K562 (cell line): ENCODE data around the gene GDF15. TPM values are rescaled to one million over a fixed set of nuclear protein-coding genes. Genes with fewer than 3 reads are reported as not detected.

Experiments used
- FOXJ2 ChIP-seq: fragments of 200-800 bp; sonication (Bioruptor generic); IDR thresholded peaks from 2 replicates; pipeline ENCODE4 v1.6.1; 2016; ENCODE audit warnings: missing genetic modification characterization, missing compliant biosample characterization
- GABPB2 ChIP-seq: fragments of 250-450 bp; sonication (Bioruptor Pico); conservative IDR thresholded peaks from 2 replicates; pipeline ENCODE4 v1.5.1; 2021; ENCODE audit warnings: mild to moderate bottlenecking
- HNRNPK ChIP-seq: fragments of 200-400 bp; formaldehyde crosslinking; IDR thresholded peaks from one replicate; pipeline ENCODE4 v1.6.1; 2018; ENCODE audit warnings: mild to moderate bottlenecking, low read depth, low read length; ENCODE audit not compliant: poor library complexity, severe bottlenecking
- HNRNPL ChIP-seq: fragments of 200-400 bp; formaldehyde crosslinking; IDR thresholded peaks from 2 replicates; pipeline ENCODE4 v1.6.1; 2017; ENCODE audit warnings: low read depth, mild to moderate bottlenecking, low read length
- KAT8 ChIP-seq: fragments of 450-650 bp; IDR thresholded peaks from 2 replicates; pipeline ENCODE4 v1.6.1; 2016; ENCODE audit warnings: low read depth, mild to moderate bottlenecking
- MCM7 ChIP-seq, 2 experiments: fragments of 450-650 bp; IDR thresholded peaks; 2 replicates each; pipeline ENCODE4 v1.6.1; 2016 to 2018
- NFXL1 ChIP-seq: fragments of 450-650 bp; formaldehyde crosslinking; IDR thresholded peaks from 2 replicates; pipeline ENCODE4 v1.4.0; 2021; ENCODE audit warnings: mild to moderate bottlenecking
- NR4A1 ChIP-seq, 2 experiments: fragments of 250-450 bp in 1 of 2; fragments of 450-650 bp in 1 of 2; sonication (Bioruptor Pico) in 1 of 2; IDR thresholded peaks; 2 replicates each; pipeline versions ENCODE4 v1.4.0 to v1.6.1; 2016 to 2020; ENCODE audit warnings: mild to moderate bottlenecking in 2 of 2, missing compliant biosample characterization in 1 of 2, missing genetic modification characterization in 1 of 2, moderate library complexity in 1 of 2
- NRF1 ChIP-seq, 2 experiments: fragments of 450-650 bp; IDR thresholded peaks in 1 of 2; conservative IDR thresholded peaks in 1 of 2; 2 replicates each; pipeline ENCODE4 v1.6.1; 2014; ENCODE audit warnings: mild to moderate bottlenecking in 2 of 2
- POLR2AphosphoS5 ChIP-seq: IDR thresholded peaks from 2 replicates; pipeline ENCODE4 v1.6.1; 2011; ENCODE audit warnings: mild to moderate bottlenecking, low read depth, low read length, moderate library complexity; ENCODE audit not compliant: control insufficient read depth, insufficient read depth
- POLR2B ChIP-seq: fragments of 450-650 bp; IDR thresholded peaks from 2 replicates; pipeline ENCODE4 v1.6.1; 2018; ENCODE audit warnings: low read depth; ENCODE audit not compliant: partially characterized antibody
- POLR2H ChIP-seq: IDR thresholded peaks from 2 replicates; pipeline ENCODE4 v1.6.1; 2016; ENCODE audit warnings: missing genetic modification characterization, low read depth, mild to moderate bottlenecking, control low read depth, missing compliant biosample characterization, moderate library complexity
- SIN3A ChIP-seq, 2 experiments: fragments of 150-350 bp in 1 of 2; IDR thresholded peaks; 2 replicates each; pipeline ENCODE4 v1.6.1; 2011 to 2016; ENCODE audit warnings: borderline replicate concordance in 2 of 2, low read depth in 2 of 2, low read length in 2 of 2, mild to moderate bottlenecking in 2 of 2, moderate library complexity in 2 of 2; ENCODE audit not compliant: control insufficient read depth in 1 of 2
- SREBF1 ChIP-seq: fragments of 150-350 bp; IDR thresholded peaks from 2 replicates; pipeline ENCODE4 v1.6.1; 2014; ENCODE audit warnings: antibody characterized with exemption, low read depth, low read length, borderline replicate concordance
- ZBTB7A ChIP-seq: IDR thresholded peaks from 2 replicates; pipeline ENCODE4 v1.6.1; 2011; ENCODE audit warnings: low read depth, mild to moderate bottlenecking, low read length, moderate library complexity, borderline replicate concordance; ENCODE audit not compliant: control insufficient read depth
- ZNF263 ChIP-seq: sonication (generic); formaldehyde crosslinking; IDR thresholded peaks from 2 replicates; pipeline ENCODE4 v1.8.0; 2022; ENCODE audit warnings: mild to moderate bottlenecking, missing genetic modification reagents, borderline replicate concordance
- ZNF282 ChIP-seq: sonication (generic); formaldehyde crosslinking; IDR thresholded peaks from 2 replicates; pipeline ENCODE4 v1.8.1; 2023; ENCODE audit warnings: missing genetic modification reagents
- ZNF561 ChIP-seq: fragments of 450-650 bp; formaldehyde crosslinking; conservative IDR thresholded peaks from 2 replicates; pipeline ENCODE4 v1.4.0; 2020; ENCODE audit warnings: mild to moderate bottlenecking, moderate library complexity
- ZNF79 ChIP-seq: fragments of 250-450 bp; sonication (Bioruptor Pico); IDR thresholded peaks from 2 replicates; pipeline ENCODE4 v1.4.0; 2020; ENCODE audit warnings: low read depth, mild to moderate bottlenecking, moderate library complexity
- polyA plus RNA-seq, 8 experiments: library from polyadenylated mRNA; depleted of rRNA in 4 of 8; stranded (reverse) in 5 of 8; unstranded in 3 of 8; fragments of >200 nt; fragmentation: Nextera tagmentation in 2 of 8; fragmentation: Illumina TruSeq in 1 of 8; extraction: Ambion mirVana in 2 of 8; extraction: Trizol in 1 of 8; gene quantifications; 2 replicates each; pipeline versions ENCODE4 v1.2.1 to v1.2.3, GENCODE V29; 2011 to 2014; ENCODE audit warnings: inconsistent platforms in 1 of 8, missing spikeins in 1 of 8
- total RNA-seq, 7 experiments: library from RNA; depleted of rRNA in 6 of 7; stranded (reverse); fragments of >200 nt in 6 of 7; fragmentation: Illumina TruSeq in 2 of 7; extraction: Trizol in 2 of 7; gene quantifications; 2 replicates each; pipeline versions ENCODE4 v1.2.1 to v1.2.3, GENCODE V29; 2011 to 2021; ENCODE audit warnings: low replicate concordance in 1 of 7
- TF ChIP-seq, protein P1 (sequence below): fragments of 250-450 bp; sonication (Bioruptor Pico); IDR thresholded peaks from 2 replicates; pipeline ENCODE4 v1.4.0; 2020; ENCODE audit warnings: mild to moderate bottlenecking, moderate library complexity, borderline replicate concordance
- TF ChIP-seq, protein P2 (sequence below): sonication (generic); formaldehyde crosslinking; IDR thresholded peaks from 2 replicates; pipeline ENCODE4 v1.4.0; 2020; ENCODE audit warnings: mild to moderate bottlenecking, missing genetic modification reagents
- TF ChIP-seq, protein P3 (sequence below): fragments of 150-350 bp; conservative IDR thresholded peaks from 2 replicates; pipeline ENCODE4 v1.6.1; 2014; ENCODE audit warnings: low read length

The GDF15 gene
- total and polyA plus RNA-seq, 9 of the 15 experiments (the other 6 are each of a cell fraction or from before 2014, with no cell fraction given), result 2.3 to 82.4 (median 12.5) TPM

DNA sequence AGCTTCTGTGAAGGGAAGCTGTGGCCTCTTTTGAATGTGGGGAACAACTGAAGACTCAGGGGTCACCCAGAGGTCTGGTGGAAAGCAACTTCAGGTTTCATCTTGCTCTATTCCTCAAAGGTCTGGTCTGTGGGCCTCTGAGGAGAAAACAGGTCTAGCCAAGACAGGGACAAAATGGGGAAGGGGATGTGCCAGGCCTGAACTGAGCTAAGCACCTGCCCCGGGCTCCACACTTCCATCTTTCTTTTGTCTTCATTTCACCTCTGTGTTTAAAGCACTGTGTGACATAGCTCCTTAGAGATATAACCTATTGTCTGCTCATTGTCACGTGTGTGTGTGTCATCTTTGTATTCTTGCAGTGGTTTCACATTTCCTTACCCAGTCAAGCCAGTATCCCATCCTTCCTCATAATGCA, 19.9 kb upstream of the GDF15 start (continued):
- TF ChIP-seq, protein P1, sequence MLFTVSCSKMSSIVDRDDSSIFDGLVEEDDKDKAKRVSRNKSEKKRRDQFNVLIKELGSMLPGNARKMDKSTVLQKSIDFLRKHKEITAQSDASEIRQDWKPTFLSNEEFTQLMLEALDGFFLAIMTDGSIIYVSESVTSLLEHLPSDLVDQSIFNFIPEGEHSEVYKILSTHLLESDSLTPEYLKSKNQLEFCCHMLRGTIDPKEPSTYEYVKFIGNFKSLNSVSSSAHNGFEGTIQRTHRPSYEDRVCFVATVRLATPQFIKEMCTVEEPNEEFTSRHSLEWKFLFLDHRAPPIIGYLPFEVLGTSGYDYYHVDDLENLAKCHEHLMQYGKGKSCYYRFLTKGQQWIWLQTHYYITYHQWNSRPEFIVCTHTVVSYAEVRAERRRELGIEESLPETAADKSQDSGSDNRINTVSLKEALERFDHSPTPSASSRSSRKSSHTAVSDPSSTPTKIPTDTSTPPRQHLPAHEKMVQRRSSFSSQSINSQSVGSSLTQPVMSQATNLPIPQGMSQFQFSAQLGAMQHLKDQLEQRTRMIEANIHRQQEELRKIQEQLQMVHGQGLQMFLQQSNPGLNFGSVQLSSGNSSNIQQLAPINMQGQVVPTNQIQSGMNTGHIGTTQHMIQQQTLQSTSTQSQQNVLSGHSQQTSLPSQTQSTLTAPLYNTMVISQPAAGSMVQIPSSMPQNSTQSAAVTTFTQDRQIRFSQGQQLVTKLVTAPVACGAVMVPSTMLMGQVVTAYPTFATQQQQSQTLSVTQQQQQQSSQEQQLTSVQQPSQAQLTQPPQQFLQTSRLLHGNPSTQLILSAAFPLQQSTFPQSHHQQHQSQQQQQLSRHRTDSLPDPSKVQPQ, result no peak
- TF ChIP-seq, protein P2, sequence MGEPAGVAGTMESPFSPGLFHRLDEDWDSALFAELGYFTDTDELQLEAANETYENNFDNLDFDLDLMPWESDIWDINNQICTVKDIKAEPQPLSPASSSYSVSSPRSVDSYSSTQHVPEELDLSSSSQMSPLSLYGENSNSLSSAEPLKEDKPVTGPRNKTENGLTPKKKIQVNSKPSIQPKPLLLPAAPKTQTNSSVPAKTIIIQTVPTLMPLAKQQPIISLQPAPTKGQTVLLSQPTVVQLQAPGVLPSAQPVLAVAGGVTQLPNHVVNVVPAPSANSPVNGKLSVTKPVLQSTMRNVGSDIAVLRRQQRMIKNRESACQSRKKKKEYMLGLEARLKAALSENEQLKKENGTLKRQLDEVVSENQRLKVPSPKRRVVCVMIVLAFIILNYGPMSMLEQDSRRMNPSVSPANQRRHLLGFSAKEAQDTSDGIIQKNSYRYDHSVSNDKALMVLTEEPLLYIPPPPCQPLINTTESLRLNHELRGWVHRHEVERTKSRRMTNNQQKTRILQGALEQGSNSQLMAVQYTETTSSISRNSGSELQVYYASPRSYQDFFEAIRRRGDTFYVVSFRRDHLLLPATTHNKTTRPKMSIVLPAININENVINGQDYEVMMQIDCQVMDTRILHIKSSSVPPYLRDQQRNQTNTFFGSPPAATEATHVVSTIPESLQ (CRISPR knock-in tag), result no peak
- TF ChIP-seq FOXJ2 (no peak), KAT8 (no peak), ZNF561 (CRISPR knock-in tag) (no peak), HNRNPK (no peak), ZBTB7A (no peak), MCM7 (IDR thresholded peaks at IDR 0.05) (no peak), HNRNPL (no peak), GABPB2 (no peak), POLR2AphosphoS5 (no peak), POLR2H (tag) (no peak), ZNF282 (CRISPR knock-in tag) (no peak), POLR2B (no peak), NR4A1 (CRISPR knock-in tag; IDR thresholded peaks at IDR 0.05) (no peak), NR4A1 (tag; IDR thresholded peaks at IDR 0.05) (peak; percentile 66; the same call in 1 of the 2 replicates), ZNF263 (no peak), ZNF79 (CRISPR knock-in tag) (no peak), NRF1 (conservative IDR thresholded peaks at IDR 0.05 in 1 of 2, IDR thresholded peaks at IDR 0.05 in 1 of 2) (no peak), NFXL1 (CRISPR knock-in tag) (no peak), SREBF1 (no peak), SIN3A (IDR thresholded peaks at IDR 0.05; ENCODE audit: borderline replicate concordance in 2 of 2, control insufficient read depth in 1 of 2, low read depth in 2 of 2, low read length in 2 of 2) (no peak)
- TF ChIP-seq, protein P3, sequence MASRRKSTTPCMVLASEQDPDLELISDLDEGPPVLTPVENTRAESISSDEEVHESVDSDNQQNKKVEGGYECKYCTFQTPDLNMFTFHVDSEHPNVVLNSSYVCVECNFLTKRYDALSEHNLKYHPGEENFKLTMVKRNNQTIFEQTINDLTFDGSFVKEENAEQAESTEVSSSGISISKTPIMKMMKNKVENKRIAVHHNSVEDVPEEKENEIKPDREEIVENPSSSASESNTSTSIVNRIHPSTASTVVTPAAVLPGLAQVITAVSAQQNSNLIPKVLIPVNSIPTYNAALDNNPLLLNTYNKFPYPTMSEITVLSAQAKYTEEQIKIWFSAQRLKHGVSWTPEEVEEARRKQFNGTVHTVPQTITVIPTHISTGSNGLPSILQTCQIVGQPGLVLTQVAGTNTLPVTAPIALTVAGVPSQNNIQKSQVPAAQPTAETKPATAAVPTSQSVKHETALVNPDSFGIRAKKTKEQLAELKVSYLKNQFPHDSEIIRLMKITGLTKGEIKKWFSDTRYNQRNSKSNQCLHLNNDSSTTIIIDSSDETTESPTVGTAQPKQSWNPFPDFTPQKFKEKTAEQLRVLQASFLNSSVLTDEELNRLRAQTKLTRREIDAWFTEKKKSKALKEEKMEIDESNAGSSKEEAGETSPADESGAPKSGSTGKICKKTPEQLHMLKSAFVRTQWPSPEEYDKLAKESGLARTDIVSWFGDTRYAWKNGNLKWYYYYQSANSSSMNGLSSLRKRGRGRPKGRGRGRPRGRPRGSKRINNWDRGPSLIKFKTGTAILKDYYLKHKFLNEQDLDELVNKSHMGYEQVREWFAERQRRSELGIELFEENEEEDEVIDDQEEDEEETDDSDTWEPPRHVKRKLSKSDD, result no peak
